ENCODE data around the gene RXRA. TPM values are rescaled to one million over a fixed set of nuclear protein-coding genes. Genes with fewer than 3 reads are reported as not detected.

RXRA gene
- polyA plus RNA-seq, 1 donor from 2014 or later = 2.7 TPM

- Histone ChIP-seq H2AFZ (ENCODE audit: low read depth, low read length) (no peak overlapping the region), H3K9ac (ENCODE audit: low read length) (no peak overlapping the region), H3K4me2 (ENCODE audit: low read length) (no peak overlapping the region), H3K79me2 (replicated peaks; ENCODE audit: insufficient read depth, low read length) (no peaks in the 10 kb centered on the region), H3K36me3 (ENCODE audit: insufficient read depth, low read length) (no peaks in the 10 kb centered on the region), H3K9me3 (ENCODE audit: low read length) (no peaks in the 10 kb centered on the region), H3F3A (ENCODE audit: insufficient read depth, low read length, poor library complexity, severe bottlenecking) (no peaks in the 10 kb centered on the region), H3K4me3 (ENCODE audit: low read length) (no peak overlapping the region), H3K27ac (ENCODE audit: low read length) (no peak overlapping the region), H3K27me3 (ENCODE audit: insufficient read depth, low read depth, low read length) (no peaks in the 10 kb centered on the region), H4K20me1 (ENCODE audit: insufficient read depth) (no peaks in the 10 kb centered on the region), H3K9me2 (ENCODE audit: insufficient read depth, low read length) (no peaks in the 10 kb centered on the region)
- TF ChIP-seq SMC3 (conservative IDR thresholded peaks at IDR 0.05; ENCODE audit: poor library complexity) (no peak), MXI1 (conservative IDR thresholded peaks at IDR 0.05; ENCODE audit: poor library complexity, severe bottlenecking) (no peak), CTCF (IDR thresholded peaks at IDR 0.05; ENCODE audit: poor library complexity, severe bottlenecking) (no peak), RAD21 (conservative IDR thresholded peaks at IDR 0.05) (no peak), REST (IDR thresholded peaks at IDR 0.05; ENCODE audit: borderline replicate concordance) (no peak), TAF1 (IDR thresholded peaks at IDR 0.05; ENCODE audit: low read depth) (no peak), POLR2AphosphoS5 (IDR thresholded peaks at IDR 0.05) (no peak)
Observed at GRCh38 chr9:134459164-134459563, 132.9 kb downstream of the RXRA start.

GRCh38 chr9:134459573-134459972, 133.3 kb downstream of the RXRA start:
- no peaks in the 10 kb centered on the region for H3F3A ChIP-seq (ENCODE audit: insufficient read depth, low read length, poor library complexity, severe bottlenecking)
- no peaks in the 10 kb centered on the region for H3K79me2 ChIP-seq (replicated peaks; ENCODE audit: insufficient read depth, low read length)
- H3K9me3 ChIP-seq (ENCODE audit: low read length) = no peaks in the 10 kb centered on the region
- TF ChIP-seq TAF1 (IDR thresholded peaks at IDR 0.05; ENCODE audit: low read depth) (no peak), SMC3 (conservative IDR thresholded peaks at IDR 0.05; ENCODE audit: poor library complexity) (no peak), REST (IDR thresholded peaks at IDR 0.05; ENCODE audit: borderline replicate concordance) (no peak), EZH2 (IDR thresholded peaks at IDR 0.05; ENCODE audit: borderline replicate concordance, insufficient read depth, low read length, poor library complexity, severe bottlenecking) (no peak), EP300 (conservative IDR thresholded peaks at IDR 0.05; ENCODE audit: poor library complexity, severe bottlenecking) (no peak), CTCF (IDR thresholded peaks at IDR 0.05; ENCODE audit: poor library complexity, severe bottlenecking) (no peak), MXI1 (conservative IDR thresholded peaks at IDR 0.05; ENCODE audit: poor library complexity, severe bottlenecking) (no peak), POLR2AphosphoS5 (IDR thresholded peaks at IDR 0.05) (no peak), RAD21 (conservative IDR thresholded peaks at IDR 0.05) (no peak)
- H3K27ac ChIP-seq (ENCODE audit: low read length) = no peak overlapping the region
- H3K27me3 ChIP-seq (ENCODE audit: insufficient read depth, low read depth, low read length) = no peaks in the 10 kb centered on the region
- H4K20me1 ChIP-seq (ENCODE audit: insufficient read depth) = no peaks in the 10 kb centered on the region
- H3K4me2 ChIP-seq (ENCODE audit: low read length) = no peak overlapping the region
- no peaks in the 10 kb centered on the region for H3K36me3 ChIP-seq (ENCODE audit: insufficient read depth, low read length)
- no peak overlapping the region for H3K9ac ChIP-seq (ENCODE audit: low read length)
- no peak overlapping the region for H3K4me3 ChIP-seq (ENCODE audit: low read length)
- no peaks in the 10 kb centered on the region for H3K9me2 ChIP-seq (ENCODE audit: insufficient read depth, low read length)
- H2AFZ ChIP-seq (ENCODE audit: low read depth, low read length) = no peak overlapping the region
